Peyer's patch (tissue), 4 donors: ENCODE data around the gene ASB6.

Experiments used
- CTCF ChIP-seq, 6 experiments: fragments of 450-650 bp in 4 of 6; fragments of 200-600 bp in 2 of 6; sonication (generic) in 1 of 6; IDR thresholded peaks; one replicate each; pipeline ENCODE4 v1.5.1; 2017 to 2019; ENCODE audit warnings: antibody characterized with exemption in 6 of 6, mild to moderate bottlenecking in 3 of 6, moderate library complexity in 1 of 6
- POLR2A ChIP-seq, 2 donors: fragments of 450-650 bp; IDR thresholded peaks; one replicate each; pipeline ENCODE4 v1.5.1; 2017; ENCODE audit warnings: antibody characterized with exemption in 2 of 2, mild to moderate bottlenecking in 2 of 2, moderate library complexity in 2 of 2

DNA sequence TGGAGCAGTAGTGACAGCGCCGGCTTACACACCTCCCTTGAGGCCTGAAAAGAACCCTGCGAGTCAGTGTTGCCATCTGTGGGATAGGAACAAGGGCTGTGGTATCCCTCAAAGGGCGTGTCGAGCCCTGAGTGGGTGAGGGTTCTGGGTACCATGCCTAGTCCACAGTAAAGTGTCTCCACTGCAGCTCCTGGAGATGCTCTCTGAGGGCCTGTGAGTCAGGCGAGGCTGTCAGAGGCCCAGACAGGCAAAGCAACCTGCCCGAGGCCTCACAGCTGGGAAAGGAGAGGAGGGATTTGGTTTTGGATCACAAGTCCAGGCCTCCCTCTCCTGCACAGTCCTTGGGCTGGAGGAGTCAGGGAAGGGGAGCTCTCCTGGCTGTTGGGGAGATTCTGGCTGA lies 29.6 kb upstream of the ASB6 start:
- TF ChIP-seq CTCF (IDR thresholded peaks at IDR 0.05) (no peak), POLR2A (IDR thresholded peaks at IDR 0.05) (no peak)
